ENCODE data around the gene AGBL4.
"Not testable (repeated sequence)": the region's sequence is repeated elsewhere in the genome, so short reads cannot be mapped to it uniquely, and the experiment has no call there.

AGBL4 gene

GRCh38 chr1:48561444-48561843 is 1462.3 kb downstream of the AGBL4 start:
- no peak for DNase-seq

- DNase-seq: no peak
Observed at GRCh38 chr1:48560577-48560976, 1463.2 kb downstream of the AGBL4 start.

GRCh38 chr1:48560116-48560515 is 1463.6 kb downstream of the AGBL4 start:
- no peak for DNase-seq

GRCh38 chr1:48558366-48558765 is 1465.4 kb downstream of the AGBL4 start:
- DNase-seq: no peak

DNA sequence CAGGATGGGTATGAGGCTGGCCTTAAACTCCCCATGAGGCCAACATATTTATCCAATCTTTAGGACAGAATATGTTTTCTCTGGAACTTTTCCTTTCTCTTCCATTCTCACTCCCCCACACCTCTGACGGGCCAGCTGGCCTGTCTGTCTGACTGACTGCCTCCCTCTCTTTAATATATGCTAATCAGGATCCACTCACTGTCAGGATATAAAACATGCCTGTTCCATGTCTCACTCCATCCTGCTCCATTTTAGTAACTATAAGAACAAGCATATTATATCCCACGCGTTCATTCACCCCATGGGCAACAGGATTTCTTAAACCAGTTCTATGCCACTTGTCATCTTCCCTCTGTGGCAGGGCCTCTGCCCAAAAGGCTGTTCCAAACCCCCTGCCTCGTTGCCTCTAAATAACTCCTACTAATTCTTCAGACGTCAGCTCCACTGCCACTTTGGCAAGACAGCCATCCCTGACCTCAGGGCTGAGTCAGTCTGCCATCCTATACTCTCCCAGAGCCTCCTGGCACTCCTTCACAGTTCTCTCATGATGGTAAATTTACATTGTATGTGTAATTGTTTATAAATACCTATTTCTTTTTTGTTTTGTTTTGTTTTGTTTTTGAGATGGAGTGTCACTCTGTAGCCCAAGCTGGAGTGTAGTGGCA is 1467.4 kb downstream of the AGBL4 start:
- DNase-seq: no peak

DNA sequence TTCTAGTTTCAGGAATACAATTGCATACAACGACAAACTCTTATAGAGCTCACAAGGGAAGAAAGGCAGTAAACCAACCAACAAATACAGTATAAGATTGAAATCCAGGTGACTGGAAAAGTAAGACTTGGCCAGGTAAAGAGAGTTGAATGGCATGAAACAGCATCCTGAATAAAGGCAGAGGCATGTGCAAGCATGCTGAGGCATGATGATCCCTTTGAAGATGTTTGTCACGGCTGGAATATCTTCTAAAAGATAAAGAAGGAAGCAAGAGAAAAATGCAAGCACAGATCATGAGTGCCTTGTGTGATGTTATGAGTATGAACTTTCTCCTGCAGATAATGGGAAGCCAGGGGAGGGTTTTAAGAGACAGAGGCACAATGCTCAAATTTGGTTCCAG is 1468.5 kb downstream of the AGBL4 start:
- DNase-seq: no peak

- DNase-seq: no peak
Observed at GRCh38 chr1:48552903-48553606, 1470.7 kb downstream of the AGBL4 start.

GRCh38 chr1:48552420-48552819 is 1471.3 kb downstream of the AGBL4 start:
- no peak for DNase-seq

GRCh38 chr1:48548985-48549384 is 1474.8 kb downstream of the AGBL4 start:
- DNase-seq: no peak

GRCh38 chr1:48547561-48548220 is 1476.1 kb downstream of the AGBL4 start:
- no peak for DNase-seq

GRCh38 chr1:48543854-48544253 is 1479.9 kb downstream of the AGBL4 start:
- DNase-seq: no peak

- DNase-seq: no peak
Observed at GRCh38 chr1:48540587-48540986, 1483.2 kb downstream of the AGBL4 start.

DNA sequence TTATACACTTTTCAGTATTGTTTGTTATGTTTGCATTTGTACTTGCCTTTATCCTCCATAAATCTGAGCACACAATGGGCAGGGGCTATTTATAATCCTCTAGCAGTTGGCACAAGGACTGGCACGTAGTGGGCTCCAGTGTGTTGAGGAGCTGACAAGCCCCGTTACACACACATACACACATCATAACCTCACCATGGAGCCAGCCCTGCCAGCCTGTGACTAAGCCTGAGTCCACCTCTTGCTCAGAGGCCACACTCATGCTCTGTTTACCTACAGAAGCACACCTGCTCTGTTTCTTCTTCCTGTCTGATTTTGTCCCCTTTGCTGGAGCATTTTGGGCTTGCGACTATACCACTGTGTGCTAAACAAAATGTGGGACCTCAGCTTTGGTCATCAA is 1487.3 kb downstream of the AGBL4 start:
- no peak for DNase-seq

DNA sequence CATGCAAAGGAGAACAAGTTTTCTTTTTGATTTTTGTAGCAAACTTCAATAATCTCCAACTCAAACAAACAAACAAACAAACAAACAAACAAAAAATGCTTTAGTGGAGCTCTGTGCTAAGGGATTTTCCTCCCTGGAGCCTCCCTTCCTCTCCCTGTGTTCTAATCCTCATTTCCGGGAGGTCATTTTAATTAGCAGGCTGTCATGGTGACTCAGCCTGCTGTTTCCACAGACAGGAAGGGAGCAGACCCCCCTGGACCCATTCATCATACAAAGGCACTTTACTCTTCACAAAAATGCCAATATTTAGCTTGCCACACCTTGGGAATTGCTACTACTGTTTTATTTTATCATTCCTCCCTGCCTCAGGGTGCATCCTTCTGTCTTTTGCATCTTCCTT is 1490.8 kb downstream of the AGBL4 start:
- no peak for DNase-seq

DNA sequence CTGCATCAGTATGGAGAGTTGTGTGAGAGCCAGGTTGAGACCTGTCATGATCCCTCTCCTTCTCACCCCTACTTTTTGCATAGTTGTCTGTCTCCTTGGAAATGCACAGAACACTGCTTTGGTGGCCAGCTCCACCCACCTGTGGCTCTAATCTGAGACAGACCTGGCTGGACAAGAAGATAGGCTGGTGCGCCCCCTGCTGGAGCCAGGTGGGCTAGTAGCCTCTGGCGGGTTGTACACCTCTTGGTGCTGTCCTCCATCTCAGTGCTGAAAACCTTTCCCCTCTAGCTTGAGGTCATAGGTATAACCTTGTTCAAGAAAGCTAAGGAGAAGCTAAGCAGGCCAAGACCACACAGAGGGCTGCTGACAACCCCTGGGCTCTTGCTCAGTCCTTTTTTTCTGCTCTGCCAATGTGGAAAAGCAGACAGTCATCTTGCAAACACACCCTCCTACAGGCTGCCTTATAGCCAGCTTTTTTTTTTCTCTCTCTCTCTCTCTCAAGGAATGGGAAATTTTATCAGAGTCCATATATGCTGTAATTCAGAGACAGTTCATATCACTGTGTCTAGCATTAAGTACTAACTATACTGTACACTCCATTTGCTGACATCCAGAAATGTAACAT is 1492.9 kb downstream of the AGBL4 start:
- peak; percentile 18 to 63 for DNase-seq

- DNase-seq: no peak
Observed at GRCh38 chr1:48527051-48527450, 1496.7 kb downstream of the AGBL4 start.

DNA sequence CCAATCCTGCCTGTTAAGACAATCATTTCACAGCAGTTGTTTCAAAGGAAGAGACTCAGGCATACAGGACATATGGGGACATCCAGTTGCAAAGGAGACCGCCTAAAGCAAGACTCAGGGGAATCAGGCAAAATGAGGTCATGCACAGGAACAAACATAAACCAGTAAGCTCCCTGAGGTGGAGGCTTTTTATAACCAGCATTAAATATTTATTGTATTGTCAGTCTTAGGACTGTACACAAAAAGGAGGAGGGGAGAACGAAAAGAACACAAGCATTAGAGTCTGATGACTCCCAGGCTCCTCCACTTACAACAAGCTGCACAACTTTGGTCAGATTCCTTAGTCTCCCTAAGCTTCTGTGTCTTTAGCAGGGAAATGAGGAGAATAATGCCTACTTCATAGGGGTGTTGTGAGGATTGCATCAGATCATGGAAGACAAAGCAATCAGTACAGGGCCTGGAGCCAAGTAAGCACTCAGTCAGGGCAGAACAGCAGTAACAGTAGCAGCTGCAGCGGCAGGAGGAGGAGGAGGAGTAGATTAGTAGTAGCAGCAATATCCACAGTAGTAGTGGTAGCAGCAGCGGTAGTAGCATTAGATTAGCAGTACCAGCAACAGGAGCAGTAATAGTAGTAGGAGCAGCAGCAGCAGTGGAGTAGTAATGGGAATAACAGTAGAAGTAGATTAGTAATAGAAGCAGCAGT is 1497.6 kb downstream of the AGBL4 start:
- DNase-seq: no peak

- DNase-seq: no peak
Observed at GRCh38 chr1:48524892-48525467, 1498.8 kb downstream of the AGBL4 start.

- DNase-seq: no peak
Observed at GRCh38 chr1:48523558-48523957, 1500.2 kb downstream of the AGBL4 start.

DNA sequence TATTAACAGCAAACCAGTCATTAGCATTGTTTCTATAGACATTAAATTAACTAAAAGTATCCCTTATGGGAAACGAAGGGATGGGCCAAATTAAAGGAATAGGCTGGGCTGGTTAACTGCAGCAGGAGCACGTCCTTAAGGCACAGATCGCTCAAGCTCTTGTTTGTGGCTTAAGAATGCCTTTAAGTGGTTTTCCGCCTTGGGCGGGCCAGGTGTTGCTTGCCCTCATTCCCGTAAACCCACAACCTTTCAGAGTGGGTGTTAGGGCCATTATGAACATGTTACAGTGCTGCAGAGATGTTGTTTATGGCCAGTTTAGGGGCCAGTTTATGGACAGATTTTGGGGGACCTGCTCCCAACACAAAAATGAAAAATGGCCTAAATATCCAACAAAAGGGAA is 1503.9 kb downstream of the AGBL4 start:
- not testable (repeated sequence) for DNase-seq

- DNase-seq: no peak
Observed at GRCh38 chr1:48506870-48507269, 1516.9 kb downstream of the AGBL4 start.

- DNase-seq: no peak
Observed at GRCh38 chr1:48500541-48501450, 1523.0 kb downstream of the AGBL4 start.
